Stimulated activated CD8-positive, alpha-beta memory T cell treated with anti-CD3 and anti-CD28 coated beads, Interleukin-12 subunit alpha, Interleukin-12 subunit beta, amount 100 ng/mL, for 24 hours (primary cell): ENCODE data around the gene SV2B.

Source experiments
- DNase-seq: peaks from one replicate; pipeline ENCODE4 v3.0.0-alpha.2; 2020; ENCODE audit errors: extremely low read depth

SV2B gene

DNA sequence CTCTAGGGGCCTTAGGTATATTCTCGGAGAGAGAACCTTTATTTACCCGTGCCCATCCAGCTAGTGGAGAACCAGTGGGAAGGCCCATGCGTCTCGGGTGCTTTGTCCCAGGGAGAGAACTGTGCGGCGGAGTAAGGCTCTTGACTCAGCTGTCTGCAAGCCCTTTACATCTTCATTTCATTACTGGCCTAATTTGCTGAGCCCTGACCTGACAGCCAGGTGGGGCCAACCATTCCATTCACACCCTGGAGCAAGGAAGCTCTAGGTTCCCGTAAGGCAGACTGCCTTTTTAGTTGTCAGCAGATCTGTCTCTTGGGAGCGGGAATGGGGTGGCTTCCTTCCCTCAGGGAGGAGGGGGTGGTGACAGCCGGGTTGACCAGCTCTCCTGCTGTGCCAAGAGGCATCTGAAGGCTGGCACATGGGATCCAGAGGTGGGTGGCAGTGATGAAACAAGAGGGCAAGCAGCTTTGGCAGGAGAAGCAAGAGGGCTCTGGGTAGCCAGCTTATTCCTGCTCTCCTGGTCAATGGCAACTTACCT is 36.4 kb downstream of the SV2B start:
- DNase-seq, result no peak

DNA sequence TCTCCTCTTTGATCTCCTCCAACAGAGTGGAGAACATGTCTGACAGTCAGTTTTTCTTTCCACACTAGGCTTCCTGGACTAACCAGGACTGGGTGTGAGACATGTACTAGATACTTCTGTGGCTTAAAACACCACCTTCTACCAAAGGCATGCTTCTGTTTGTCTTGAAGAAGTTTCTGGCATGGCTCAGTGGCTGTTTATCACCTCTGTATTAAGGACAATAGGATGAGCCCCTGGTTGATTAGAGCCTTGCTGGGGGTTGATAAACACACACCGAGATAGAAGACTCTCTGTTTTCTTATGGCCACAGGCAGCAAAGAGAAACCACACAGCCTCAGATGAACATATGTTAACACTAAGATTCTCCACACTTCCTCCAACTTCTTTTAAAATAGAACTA is 40.5 kb downstream of the SV2B start:
- DNase-seq, result no peak

DNA sequence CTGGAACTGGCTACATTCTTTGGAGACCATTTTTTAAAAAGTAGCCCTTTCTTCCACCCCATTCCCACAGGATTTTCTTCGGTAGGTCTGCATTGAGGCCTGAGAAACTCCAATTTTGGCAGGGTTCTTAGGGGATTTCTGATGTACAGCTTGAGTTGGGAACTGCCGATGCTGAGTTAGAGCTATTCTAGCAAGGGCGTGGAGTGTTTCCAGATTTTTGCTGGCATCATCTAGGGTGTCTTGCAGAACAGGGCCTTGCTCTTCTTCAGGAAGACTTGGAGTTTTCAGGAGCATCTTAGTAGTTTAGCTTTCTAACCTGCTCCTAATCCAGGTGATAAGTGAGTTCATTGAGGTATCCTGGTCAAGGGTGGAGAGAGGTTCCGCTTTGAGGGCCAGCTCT is 41.0 kb downstream of the SV2B start:
- DNase-seq, result no peak

DNA sequence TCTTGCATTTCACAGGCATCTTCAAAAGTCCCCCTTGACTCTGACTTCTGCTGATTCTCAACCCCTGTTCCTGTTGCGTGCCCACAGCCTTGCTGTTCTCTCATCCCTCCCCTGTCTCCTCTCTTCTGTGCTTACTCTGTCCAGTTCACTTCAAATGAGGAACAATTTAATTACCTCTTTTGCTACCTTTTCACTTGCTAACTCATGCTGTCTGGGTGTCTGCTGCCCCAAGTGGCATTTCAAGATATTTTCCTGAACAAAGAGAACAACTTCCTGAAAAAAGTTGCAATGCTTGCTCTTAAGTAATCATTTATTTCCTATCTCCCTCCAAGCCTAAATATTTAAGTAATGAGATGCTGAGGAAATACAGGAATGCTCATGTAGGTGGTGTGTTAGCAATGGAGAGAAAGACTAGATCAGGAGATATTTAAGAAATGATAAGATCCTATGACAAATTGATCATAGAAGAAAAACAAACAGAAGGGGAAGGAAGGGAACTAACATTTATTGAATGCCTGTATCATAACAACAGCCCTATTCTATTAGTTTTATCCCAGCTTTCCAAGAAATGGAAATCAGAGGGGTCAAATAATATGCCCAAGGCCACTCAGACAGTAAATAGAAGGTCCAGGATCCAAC is 42.2 kb downstream of the SV2B start:
- no peak for DNase-seq

DNA sequence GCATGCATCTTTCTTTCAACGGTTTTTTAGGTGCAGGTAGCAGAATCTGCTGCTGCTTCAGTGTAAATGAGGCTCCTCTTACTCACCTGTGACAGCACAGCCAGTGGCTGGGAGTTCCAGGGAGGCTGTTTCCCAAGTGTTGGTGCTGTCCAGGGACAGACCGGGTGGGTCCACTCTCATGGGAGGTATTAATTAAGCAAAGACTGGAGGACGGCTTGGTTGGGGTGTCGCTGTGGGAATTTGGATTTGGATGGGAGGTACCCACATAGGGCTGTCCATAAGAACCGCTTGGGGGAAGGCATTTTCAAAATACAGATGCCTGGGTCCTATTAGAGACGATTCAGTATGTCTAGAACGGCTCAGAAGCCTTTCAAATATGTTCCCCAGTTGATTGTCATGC is 42.9 kb downstream of the SV2B start:
- DNase-seq, result no peak

DNA sequence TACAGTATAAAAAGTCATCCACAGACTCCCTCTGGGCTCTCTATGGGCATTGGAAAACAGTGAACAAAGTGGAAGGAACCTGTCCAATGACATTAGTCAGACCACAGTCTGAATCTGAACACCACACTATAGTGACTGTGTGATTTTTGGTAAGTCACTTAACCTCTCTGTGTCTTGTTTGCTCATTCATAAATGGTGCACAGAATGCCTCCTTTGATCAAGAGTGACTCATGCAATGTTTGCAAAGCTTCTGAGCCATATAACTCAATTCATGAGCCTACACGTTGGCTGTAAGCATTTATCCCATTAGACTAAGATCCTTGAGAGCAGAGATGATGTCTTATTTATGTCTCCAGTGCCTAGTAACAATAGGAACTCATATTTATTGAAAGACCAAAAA is 46.7 kb downstream of the SV2B start:
- no peak for DNase-seq

DNA sequence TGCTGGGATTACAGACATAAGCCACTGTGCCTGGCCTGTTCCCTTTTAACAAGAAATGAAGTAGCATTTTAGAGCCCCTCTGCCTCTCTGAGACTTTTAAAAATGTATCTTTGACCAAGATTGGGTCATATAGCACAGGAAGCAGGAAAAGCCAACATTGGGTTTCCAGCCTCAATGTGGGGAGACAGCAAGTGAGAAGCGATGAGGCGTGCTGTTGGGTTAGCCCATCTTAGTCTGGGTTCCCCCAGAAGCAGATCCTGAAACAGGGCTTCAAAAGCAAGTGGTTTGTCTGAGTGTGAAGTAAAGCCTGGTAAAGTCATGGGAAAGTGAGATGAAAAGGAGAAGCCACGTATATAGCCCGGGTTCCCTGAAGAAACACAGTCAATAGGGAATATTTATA is 48.2 kb downstream of the SV2B start:
- no peak for DNase-seq

DNA sequence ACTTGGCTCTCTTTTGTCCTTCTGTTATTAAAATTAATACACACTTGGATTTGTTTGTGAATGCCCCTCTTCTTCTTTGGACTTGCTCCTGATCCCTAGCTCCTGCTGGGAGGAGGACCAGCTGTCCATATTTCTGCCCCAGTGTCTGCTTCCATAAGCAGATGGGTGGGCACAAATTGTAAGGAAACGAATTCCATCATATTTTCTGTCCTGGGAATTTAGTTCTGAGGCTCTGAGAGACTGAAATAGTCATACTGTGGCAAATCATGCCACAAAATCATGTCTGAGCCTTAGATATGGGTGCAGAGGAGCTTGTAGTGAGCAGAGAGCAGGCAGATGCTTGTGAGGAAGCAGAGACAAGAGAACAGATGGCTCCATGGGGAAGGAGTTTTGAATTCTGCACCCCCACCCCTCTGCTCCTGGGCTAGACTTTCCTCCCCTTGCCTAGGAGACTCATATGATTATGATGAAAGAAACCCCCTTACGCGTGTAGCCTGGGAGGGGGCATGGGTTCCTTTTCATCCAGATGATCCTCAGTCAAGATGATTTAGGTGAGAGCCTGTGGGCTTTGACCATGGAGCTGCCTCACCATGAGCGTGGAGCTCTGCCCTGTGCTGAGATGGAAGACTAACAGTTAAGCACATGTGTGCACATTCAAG is 50.6 kb downstream of the SV2B start:
- no peak for DNase-seq

DNA sequence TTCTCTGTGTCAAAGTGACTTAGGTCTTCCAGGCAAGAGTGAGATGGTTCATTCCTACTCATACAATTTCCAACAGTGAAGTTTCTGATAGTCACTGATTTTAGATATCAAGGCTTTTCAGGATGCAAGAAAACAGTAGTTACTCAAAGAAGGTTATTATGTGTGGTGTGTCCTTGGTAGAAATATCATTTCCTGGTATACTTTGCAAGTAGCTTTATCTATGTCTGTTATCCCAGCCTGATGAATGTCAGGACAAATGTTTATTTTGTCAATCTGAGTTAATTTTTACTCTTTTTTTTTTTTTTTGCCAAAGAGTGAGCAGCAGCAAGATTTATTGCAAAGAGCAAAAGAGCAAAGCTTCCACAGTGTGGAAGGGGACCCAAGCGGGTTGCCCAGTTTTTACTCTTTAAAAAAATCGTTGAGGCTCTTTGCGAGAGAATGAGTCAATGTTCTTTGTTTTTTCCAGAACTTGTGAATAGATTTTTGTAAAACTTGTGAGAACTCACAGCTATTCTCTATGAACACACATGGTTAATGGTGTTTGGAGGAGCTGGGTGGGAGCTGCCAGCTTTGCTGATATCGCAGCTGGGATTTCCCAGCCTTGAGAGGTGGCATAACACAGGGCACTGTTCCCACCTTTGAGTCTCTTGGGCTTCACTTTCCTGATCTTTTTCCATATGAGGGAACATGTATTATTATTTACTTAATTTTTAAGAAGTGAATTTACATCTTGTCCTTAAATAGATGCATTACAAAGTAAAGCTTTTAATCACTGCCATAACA is 51.9 kb downstream of the SV2B start:
- no peak for DNase-seq

DNA sequence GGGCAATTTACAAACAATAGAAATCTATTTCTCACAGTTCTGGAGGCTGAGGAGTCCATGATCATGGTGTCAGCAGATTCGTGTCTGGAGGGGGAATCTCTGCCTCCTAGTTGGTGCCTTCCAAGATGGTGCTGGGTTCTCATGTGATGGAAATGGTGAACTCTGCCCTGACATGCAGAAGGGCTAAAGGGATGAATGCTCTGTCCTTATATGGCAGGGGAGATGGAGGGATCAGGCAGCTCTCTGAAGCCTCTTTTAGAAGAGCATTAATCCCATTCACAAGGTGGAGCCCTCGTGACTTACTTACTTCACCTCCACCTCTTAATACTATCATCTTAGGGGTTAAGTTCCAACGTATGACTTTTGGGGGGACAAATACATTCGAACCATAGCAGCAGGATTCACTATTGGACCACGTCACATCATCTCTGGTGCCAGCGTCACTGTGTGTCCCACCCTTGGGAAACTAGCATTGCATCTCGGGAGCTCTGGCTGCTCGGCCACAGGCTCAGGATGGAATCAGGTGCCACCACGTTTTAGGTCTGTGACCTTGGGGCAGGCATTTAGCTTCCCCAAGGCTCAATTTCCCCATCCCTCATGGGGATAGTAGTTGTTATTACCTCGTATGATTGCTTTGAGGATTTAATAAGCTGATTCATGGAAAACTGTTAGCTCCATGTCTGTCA is 53.0 kb downstream of the SV2B start:
- no peak for DNase-seq

DNA sequence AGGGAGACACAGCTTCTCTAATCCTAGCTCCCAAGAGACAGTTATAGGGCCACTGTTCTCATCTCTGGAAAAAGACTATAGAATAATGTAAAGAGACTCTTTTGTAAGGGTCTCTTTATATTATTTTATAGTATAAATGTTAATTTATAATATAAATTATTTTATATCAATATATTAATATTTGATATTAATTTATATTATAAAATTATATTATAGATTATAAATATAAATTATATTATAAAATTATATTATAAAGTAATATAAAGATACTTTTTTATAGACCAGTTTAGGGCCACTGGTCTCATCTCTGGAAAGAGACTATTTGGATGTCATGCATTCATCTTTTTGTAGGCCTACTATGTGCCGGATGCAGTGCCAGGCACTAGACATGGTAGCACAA is 53.9 kb downstream of the SV2B start:
- DNase-seq, result no peak

DNA sequence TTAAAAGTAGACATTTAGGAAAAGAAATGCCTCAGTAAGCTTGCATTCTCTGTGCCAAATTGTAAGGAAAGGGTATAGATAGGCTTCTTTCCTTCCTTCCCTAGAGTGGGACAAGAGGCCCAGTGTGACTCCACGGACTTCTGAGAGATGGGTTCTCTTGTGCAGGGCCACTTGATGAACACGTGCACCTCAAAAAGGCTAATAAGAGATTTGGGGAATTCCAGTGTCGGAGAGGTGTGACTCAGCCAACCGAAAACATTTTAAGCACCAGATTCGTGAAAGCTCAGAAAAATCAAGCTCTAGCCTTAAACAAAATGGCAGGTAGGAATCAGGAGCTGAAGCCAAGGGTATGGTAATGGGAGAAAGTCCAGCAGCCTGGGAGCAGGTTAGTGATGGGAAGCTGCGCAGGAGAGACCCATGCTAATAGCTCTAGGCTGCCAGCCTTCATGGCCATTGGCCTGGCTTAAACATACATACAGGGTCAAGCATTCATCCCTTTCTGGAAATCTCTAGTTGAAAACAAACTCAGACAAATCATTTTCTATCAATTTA is 56.2 kb downstream of the SV2B start:
- DNase-seq, result no peak

DNA sequence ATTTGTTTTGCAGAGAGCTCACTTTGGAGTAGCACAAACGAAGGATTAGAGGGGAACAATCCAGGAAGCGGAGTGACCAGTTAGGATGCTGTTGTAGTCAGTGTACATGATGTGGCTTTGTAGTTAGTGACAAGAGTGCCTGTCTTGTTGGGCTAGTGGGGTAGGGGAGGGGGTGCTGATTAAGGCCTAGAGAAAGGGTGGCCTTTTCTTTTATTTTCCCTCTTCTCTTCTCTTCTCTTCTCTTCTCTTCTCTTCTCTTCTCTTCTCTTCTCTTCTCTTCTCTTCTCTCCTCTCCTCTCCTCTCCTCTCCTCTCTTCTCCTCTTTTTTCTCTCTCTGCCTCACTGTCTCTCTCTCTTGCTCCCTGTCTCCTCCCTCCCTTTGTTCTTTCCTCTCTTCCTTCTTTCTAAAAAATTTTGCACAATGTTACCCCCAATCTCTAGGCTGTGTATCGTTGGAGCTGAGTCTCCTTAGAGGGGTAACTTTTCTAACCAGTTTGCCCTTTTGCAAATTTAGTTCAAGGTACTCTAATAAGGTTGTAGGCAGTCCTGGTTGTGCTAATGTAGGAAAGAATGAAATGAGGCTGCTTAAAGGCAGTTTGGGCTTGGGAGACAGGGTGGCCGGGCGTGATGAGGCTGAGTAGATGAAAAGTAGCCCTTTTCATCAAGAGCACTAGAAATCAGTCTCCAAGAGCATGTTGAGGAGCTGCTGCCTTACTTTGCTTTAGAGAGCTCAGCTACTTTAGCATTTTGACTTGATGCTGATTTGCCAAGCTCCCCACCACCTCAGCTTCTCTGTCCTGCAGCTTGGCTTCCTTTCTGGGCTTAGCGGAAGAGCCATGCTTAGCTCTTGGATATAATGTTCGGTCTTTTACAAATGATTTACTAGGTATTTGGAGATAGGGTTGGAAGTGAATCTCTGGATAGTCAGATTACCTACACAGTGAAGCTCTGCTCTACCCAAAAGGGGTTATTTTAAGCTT is 58.6 kb downstream of the SV2B start:
- DNase-seq, result no peak

DNA sequence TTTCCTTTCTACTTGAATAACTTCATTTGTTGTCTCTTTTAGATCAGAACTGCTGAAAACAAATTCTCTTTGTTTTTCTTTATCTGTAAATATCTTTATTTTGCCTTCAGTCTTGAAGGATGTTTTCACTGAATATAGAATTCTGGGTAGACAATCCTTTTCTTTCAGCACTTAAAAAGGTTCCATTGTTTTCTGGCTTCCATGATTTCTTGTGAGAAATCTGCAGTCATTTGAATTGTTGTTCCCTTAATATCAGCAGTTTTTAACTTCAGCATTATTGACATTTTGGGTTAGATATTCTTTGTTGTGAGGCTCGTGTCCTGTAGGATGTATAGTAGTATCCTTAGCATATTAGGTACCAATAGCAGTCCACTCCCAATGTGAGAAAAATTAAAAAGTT is 65.8 kb downstream of the SV2B start:
- DNase-seq, result no peak

DNA sequence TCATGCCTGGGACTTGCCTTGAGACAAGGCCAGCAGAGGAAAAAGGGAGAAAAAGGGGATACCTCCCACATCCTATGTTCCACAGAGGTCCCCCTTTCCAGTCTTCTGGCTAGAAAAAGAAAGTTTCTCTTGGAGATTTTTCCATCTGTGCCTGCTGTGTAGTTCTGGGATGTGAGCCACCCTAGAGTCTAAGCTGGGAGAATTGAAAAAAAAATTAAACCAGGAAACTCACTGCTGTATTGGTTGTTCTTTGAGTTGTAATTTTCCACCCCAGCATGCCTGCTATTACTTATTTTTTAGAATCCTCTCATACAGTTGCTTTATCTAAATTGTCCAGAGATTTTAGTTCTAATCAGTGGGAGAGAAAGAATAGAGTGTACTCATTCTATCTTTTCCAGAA is 68.4 kb downstream of the SV2B start:
- DNase-seq, result no peak

DNA sequence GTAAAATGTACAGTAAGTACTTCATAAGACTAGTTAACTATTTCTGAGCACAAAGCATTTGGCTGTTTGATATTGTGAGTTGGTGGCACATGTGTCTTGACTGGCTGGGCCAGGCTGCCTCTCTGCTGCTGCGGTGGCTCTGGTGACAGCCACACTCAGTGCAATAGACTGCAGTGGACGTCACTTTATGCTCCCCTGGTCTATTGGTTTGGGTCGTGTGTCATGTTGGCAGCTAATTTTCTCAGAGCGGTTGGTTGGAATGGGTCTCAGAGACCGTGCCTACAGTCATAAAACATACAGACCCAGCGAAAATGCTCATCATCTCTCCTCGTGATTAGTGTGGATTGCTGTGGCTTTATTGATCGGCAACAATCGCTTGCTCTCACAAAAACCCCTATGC is 71.3 kb downstream of the SV2B start:
- no peak for DNase-seq

DNA sequence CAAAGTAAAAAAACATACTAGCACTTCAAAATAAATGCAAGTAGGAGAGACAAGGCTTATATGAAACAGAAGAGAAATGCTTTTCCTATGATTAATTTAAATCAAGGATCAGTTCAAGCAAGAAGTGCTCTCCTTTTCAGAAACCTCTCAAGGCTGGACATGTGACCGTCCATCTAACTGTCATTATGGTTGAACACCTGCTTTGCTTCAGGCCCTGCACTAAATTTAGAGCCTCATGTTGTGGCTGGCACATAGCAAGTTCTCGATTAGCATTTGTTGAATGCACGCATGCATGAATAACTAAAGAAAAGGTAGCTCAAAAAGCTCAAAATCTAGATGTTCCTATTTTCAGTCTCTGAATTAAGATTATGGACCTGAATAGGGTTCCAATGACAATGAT is 82.0 kb downstream of the SV2B start:
- DNase-seq, result no peak

DNA sequence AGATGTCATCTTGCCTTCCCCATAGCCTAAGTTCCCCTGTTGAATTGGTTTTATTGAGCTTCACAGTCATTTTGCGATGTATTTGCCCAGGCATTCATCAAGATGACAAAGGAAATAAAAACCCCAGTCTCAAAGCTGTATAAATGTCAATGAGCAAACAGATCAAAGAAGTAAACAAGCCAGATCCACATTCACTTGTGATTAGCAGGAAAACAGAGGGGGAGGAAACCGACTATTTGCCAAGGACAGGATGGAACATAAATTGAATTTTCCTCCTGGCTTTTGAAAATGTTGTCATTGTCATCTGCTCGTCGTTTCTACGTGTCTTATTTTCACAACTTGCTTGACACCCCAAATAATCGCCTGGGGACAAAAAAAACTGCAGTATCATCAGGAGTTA is 83.5 kb downstream of the SV2B start:
- DNase-seq, result no peak

DNA sequence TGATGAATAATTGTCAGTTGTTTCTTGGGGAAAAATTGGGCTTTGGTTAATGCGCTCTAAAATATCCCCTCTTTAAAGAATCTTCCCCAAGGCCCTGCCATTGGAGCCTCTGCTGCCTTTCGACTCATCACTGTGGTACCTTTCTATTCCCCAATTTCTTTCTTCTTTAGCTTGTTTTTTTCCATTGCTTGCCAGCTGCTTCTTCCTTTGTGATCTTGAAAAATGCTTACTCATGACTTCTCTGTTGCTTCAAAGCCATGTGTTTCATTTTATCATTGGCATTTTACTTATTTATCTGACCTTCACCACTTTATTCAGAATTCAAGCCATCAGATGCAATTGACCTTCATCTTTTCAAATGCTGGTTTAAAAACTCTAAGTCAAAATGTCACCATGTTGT is 84.4 kb downstream of the SV2B start:
- no peak for DNase-seq

DNA sequence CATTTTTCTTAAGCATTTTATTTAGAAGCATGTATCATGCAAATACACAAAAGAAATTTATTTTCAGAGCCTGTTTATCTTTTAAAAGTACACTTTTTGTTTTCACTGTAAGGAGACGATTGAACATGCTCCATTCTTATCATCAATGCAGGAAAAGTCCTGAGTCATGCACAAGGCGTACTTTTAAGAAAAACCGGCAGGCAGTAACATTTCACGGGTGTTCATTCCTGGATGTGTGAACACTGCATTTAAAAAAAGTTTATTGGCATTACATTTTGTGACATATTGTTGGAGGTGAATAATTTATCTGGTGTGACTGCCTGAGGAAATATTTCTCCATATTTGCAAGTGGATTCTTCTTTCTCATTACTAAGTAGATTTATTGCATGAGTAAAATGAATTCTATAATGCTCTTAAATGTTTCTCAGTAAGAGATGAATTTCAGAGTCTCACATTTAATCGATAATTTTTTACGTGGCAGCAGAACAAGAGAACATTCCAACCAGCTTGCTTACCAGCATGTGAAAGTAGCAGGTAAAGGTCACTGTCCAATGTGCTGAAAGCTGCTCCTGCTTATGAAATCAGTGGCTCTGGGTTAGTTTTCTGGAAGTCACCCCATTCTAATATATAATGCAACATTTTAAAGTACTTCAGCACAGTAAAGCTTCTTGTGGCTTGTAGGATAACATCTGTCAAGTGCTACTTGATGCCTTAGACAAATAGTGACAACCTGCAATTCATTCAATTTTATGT is 87.0 kb downstream of the SV2B start:
- DNase-seq, result no peak
